ENCODE measurements around the gene SCAPER. TPM values are rescaled to one million over a fixed set of nuclear protein-coding genes. Genes with fewer than 3 reads are reported as not detected.

SCAPER gene
- total and polyA plus RNA-seq, 8 donors: 3.0 to 23.8 (median 14.2) TPM

DNA sequence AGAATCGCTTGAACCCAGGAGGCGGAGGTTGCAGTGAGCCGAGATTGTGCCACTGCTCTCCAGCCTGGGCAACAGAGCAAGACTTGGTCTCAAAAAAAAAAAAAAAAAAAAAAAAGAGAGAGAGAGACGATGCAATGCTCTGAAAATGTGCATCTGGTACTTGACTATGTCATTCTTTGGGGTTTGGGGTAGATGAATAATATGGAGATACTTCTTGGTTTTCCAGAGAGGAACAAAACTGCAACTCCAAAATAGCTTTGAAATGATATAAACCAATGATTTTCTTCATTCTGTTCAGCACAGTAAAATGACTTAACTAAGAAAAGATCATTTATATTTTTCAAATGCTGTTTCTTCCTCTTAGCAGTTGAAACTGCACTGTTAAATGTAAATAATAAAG lies 409.7 kb downstream of the SCAPER start:
- 93 to 100% methylated on average over 3 to 4 of the region's 4 CpGs for WGBS, 2 donors
- DNase-seq (no peak), ATAC-seq (no peak), FAIRE-seq (no peak)
- intact Hi-C loops (cut with DNase I): no loop called here
- no peaks in the 10 kb centered on the region for H3K27me3 ChIP-seq
- H3K36me3 ChIP-seq: no peaks in the 10 kb centered on the region
- H3K4me1 ChIP-seq: no peaks in the 10 kb centered on the region
- no peak overlapping the region for H3K27ac ChIP-seq
- TF ChIP-seq, protein P1, sequence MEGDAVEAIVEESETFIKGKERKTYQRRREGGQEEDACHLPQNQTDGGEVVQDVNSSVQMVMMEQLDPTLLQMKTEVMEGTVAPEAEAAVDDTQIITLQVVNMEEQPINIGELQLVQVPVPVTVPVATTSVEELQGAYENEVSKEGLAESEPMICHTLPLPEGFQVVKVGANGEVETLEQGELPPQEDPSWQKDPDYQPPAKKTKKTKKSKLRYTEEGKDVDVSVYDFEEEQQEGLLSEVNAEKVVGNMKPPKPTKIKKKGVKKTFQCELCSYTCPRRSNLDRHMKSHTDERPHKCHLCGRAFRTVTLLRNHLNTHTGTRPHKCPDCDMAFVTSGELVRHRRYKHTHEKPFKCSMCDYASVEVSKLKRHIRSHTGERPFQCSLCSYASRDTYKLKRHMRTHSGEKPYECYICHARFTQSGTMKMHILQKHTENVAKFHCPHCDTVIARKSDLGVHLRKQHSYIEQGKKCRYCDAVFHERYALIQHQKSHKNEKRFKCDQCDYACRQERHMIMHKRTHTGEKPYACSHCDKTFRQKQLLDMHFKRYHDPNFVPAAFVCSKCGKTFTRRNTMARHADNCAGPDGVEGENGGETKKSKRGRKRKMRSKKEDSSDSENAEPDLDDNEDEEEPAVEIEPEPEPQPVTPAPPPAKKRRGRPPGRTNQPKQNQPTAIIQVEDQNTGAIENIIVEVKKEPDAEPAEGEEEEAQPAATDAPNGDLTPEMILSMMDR (IDR thresholded peaks at IDR 0.05): no peak
- H3K9me3 ChIP-seq: no peaks in the 10 kb centered on the region
- no peak overlapping the region for H3K4me3 ChIP-seq

DNA sequence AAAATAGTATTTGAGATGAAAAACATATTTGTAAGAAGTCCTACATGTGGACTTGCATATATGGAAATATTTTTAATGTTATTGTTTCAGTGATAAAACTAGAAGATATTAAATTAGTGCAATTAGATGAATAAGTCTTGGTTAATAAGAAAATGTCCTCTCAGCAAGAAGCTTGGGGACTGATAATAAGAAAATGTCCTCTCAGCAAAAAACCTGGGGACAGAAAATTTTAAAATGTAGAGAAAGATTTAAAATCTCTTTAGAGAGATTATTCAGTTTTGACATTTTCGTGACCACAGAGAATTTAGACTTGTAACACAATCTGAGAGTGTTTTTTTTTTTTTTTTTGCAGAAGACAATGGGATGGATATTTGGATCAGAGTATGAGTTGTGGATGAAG lies 412.6 kb downstream of the SCAPER start:
- ATAC-seq (no peak), FAIRE-seq (no peak)

DNA sequence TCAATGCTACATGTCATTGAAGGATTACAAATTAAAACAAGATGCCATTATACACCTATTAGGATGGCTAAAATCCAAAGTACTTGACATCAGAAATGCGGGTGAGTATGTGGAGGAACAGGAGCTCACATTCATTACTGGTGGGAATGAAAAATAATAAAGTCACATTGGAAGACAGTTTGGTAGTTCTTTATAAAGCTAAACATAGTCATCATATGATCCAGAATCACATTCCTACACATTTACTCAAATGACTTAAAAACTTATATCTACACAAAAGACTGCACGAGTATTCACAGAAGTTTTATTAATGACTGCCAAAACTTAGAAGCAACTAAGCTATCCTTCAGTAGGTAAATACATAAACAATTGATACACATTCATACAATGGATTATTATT lies 421.4 kb downstream of the SCAPER start:
- WGBS, 2 donors: 95 to 97% methylated on average over 2 of the region's 2 CpGs
- FAIRE-seq (no peak), DNase-seq (no peak), ATAC-seq (no peak)
- intact Hi-C loops (cut with DNase I): no loop called here
- H3K36me3 ChIP-seq: no peaks in the 10 kb centered on the region
- TF ChIP-seq, protein P1 (IDR thresholded peaks at IDR 0.05): no peak
- no peak overlapping the region for H3K27ac ChIP-seq
- no peak overlapping the region for H3K4me3 ChIP-seq
- no peaks in the 10 kb centered on the region for H3K9me3 ChIP-seq
- H3K27me3 ChIP-seq: no peaks in the 10 kb centered on the region
- no peaks in the 10 kb centered on the region for H3K4me1 ChIP-seq

More for the DNA sequence above, 412.6 kb downstream of the SCAPER start:
- Histone ChIP-seq H3K4me1 (no peaks in the 10 kb centered on the region), H3K36me3 (no peaks in the 10 kb centered on the region), H3K9me3 (no peaks in the 10 kb centered on the region), H3K27me3 (no peaks in the 10 kb centered on the region), H3K27ac (no peak overlapping the region), H3K4me3 (no peak overlapping the region)
- DNase-seq: no peak
- 93 to 100% methylated on average over 1 of the region's 1 CpG for WGBS, 2 donors
- TF ChIP-seq, protein P1 (IDR thresholded peaks at IDR 0.05): no peak
- intact Hi-C loops (cut with DNase I): no loop called here

DNA sequence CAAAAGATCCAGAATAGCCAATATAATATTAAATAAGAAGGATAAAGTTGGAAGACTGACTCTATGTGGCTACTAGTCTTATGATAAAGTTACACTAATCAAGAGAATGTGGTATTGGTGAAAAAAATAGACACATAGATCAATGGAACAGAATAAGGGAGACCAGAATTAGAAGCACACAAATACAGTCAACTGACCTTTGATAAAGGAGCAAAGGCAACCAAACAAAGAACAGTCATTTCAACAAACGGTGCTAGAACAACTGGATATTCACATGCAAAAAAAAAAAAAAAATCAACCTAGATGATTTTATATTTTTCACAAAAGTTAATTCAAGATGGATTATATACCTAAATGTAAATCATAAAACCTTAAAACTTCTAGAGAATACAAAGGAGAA lies 422.1 kb downstream of the SCAPER start:
- TF ChIP-seq, protein P1 (IDR thresholded peaks at IDR 0.05): no peak
- intact Hi-C loops (cut with DNase I): no loop called here
- FAIRE-seq: no peak

DNA sequence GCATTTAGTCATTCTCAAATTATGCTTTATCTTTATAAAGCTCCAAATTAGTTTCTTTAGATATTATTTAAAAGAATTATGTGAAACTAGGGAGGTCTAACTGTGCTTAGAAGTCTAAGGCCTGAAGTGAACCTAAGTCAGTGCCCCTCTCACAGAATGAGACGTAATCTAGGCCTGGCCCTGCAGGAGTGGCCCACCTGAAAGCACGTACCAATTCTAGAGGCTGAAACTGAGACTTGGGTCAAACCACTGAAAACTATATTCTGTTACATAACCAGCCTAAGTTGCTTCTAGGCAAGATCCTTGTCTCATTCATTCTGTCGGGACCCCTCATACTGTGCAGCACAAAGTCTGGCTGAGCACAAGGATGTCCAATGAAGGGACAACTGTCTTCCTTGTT lies 424.9 kb downstream of the SCAPER start:
- Histone ChIP-seq H3K4me3 (no peak overlapping the region), H3K27ac (no peak overlapping the region), H3K36me3 (no peaks in the 10 kb centered on the region), H3K9me3 (no peaks in the 10 kb centered on the region), H3K27me3 (no peaks in the 10 kb centered on the region), H3K4me1 (peaks cover 0 to 7% (median 0%) of the 10 kb centered on the region in 3 donors)
- FAIRE-seq (no peak), ATAC-seq (no peak), DNase-seq (no peak)
- WGBS, 2 donors: 98 to 99% methylated on average over 3 of the region's 3 CpGs
- TF ChIP-seq, protein P1 (IDR thresholded peaks at IDR 0.05): no peak
- intact Hi-C loops (cut with DNase I): no loop called here

More for the DNA sequence above, 422.1 kb downstream of the SCAPER start:
- no peak overlapping the region for H3K27ac ChIP-seq
- no peak overlapping the region for H3K4me3 ChIP-seq
- ATAC-seq (no peak), DNase-seq (no peak)
- peaks cover 0 to 2% (median 0%) of the 10 kb centered on the region in 3 donors for H3K4me1 ChIP-seq
- no peaks in the 10 kb centered on the region for H3K36me3 ChIP-seq
- WGBS, 2 donors: 38 to 58% methylated on average over 1 of the region's 1 CpG
- no peaks in the 10 kb centered on the region for H3K27me3 ChIP-seq
- no peaks in the 10 kb centered on the region for H3K9me3 ChIP-seq
